HTR-8/SVneo (cell line): ENCODE measurements around the gene PCDHB10.
"Not testable (repeated sequence)": the region's sequence is repeated elsewhere in the genome, so short reads cannot be mapped to it uniquely, and the experiment has no call there.

ENCODE experiments used
- DNase-seq: peaks from one replicate; pipeline ENCODE4 v3.0.0; 2011; ENCODE audit warnings: low spot score, mixed read lengths; ENCODE audit not compliant: insufficient read length
- FAIRE-seq: peaks from 2 replicates; lab custom pipeline; 2011; peaks lifted over from hg19 to GRCh38; lab: Jason Lieb, UNC

PCDHB10 gene

GRCh38 chr5:141192110-141192725, at the start of gene PCDHB10:
Gene PCDHB10 (plus strand): TSS chr5:141192353. CDS start chr5:141192553, 200 bp downstream.
- DNase-seq (peak; percentile 38), FAIRE-seq (no peak)

- FAIRE-seq (no peak), DNase-seq (no peak)
Measured at GRCh38 chr5:141149812-141150211, 42.3 kb upstream of the PCDHB10 start, which contains the start of gene PCDHB6. Gene PCDHB6 (plus strand): TSS chr5:141150057. CDS start chr5:141150258, 201 bp downstream.

- FAIRE-seq = no peak
- DNase-seq = no peak
Measured at GRCh38 chr5:141150224-141150992, 41.7 kb upstream of the PCDHB10 start.

GRCh38 chr5:141150993-141151325, 41.2 kb upstream of the PCDHB10 start:
- DNase-seq (no peak), FAIRE-seq (no peak)

- FAIRE-seq, DNase-seq: not testable (repeated sequence)
Measured at GRCh38 chr5:141151632-141152031, 40.5 kb upstream of the PCDHB10 start.

GRCh38 chr5:141152096-141152495, 40.1 kb upstream of the PCDHB10 start:
- FAIRE-seq, DNase-seq: not testable (repeated sequence)

- no peak for FAIRE-seq
- DNase-seq = no peak
Measured at GRCh38 chr5:141155540-141156374, 36.4 kb upstream of the PCDHB10 start.

GRCh38 chr5:141157356-141157755, 34.8 kb upstream of the PCDHB10 start:
- FAIRE-seq, DNase-seq: not testable (repeated sequence)

GRCh38 chr5:141157901-141158300, 34.3 kb upstream of the PCDHB10 start:
- not testable (repeated sequence) for FAIRE-seq, DNase-seq

GRCh38 chr5:141172381-141173204, 19.6 kb upstream of the PCDHB10 start, which contains the start of gene PCDHB7:
Gene PCDHB7 (plus strand): TSS chr5:141172644. CDS start chr5:141172836, 192 bp downstream.
- no peak for DNase-seq
- FAIRE-seq = no peak

GRCh38 chr5:141174291-141175104, 17.7 kb upstream of the PCDHB10 start:
- not testable (repeated sequence) for FAIRE-seq, DNase-seq

- DNase-seq (no peak), FAIRE-seq (no peak)
Measured at GRCh38 chr5:141175933-141176332, 16.2 kb upstream of the PCDHB10 start.

- peak; percentile 46 for FAIRE-seq
- not testable (repeated sequence) for DNase-seq
Measured at GRCh38 chr5:141177577-141178191, 14.5 kb upstream of the PCDHB10 start, which contains the start of gene PCDHB8. Gene PCDHB8 (plus strand): TSS chr5:141177790. CDS start chr5:141178035, 245 bp downstream.

GRCh38 chr5:141179371-141179770, 12.8 kb upstream of the PCDHB10 start:
- FAIRE-seq, DNase-seq: not testable (repeated sequence)

GRCh38 chr5:141179876-141180275, 12.3 kb upstream of the PCDHB10 start:
- FAIRE-seq, DNase-seq: not testable (repeated sequence)

GRCh38 chr5:141180313-141180712, 11.8 kb upstream of the PCDHB10 start:
- no peak for FAIRE-seq
- no peak for DNase-seq

GRCh38 chr5:141182248-141182647, 9.9 kb upstream of the PCDHB10 start, which contains the start of gene PCDHB16:
Gene PCDHB16 (plus strand): TSS chr5:141182387. CDS start chr5:141182560, 173 bp downstream.
- no peak for FAIRE-seq
- DNase-seq = no peak
